GM21390 (cell line): ENCODE measurements around the gene DNM3.
A peak's percentile ranks its signal among the peaks of the same experiment; 100 is the strongest.

Experiments used
- ATAC-seq: cut with Tn5 transposase; IDR thresholded peaks from one replicate; pipeline ENCODE4 v1.9.1; 2021; ENCODE audit not compliant: unreplicated experiment

The DNM3 gene

DNA sequence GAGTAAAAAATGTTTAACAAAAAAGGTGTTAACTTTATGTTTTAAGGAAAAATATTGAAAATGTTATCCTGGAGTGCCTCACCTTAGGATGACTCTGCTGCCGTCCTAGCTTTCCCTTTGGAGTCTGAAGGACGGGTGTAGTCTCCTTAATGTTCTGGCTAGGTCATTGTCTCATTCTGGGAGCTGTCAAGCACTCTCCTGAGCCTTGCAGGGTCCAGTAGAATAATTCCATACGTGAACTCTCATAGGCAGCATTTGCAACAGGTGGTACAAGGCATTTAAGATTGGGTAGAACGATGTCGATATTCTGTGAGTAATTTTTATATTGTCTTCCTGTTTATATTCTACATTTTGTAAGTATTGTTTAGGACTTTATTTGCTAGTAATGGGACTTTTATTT, 295.6 kb downstream of the DNM3 start:
- no peak for ATAC-seq

GRCh38 chr1:172137703-172138454, 296.6 kb downstream of the DNM3 start:
- ATAC-seq: no peak

GRCh38 chr1:172138634-172139033, 297.3 kb downstream of the DNM3 start:
- ATAC-seq: no peak

- ATAC-seq: no peak
Measured at GRCh38 chr1:172139196-172139595, 297.9 kb downstream of the DNM3 start.

- no peak for ATAC-seq
Measured at GRCh38 chr1:172140072-172140471, 298.8 kb downstream of the DNM3 start.

GRCh38 chr1:172140591-172140990, 299.3 kb downstream of the DNM3 start:
- no peak for ATAC-seq

GRCh38 chr1:172141341-172141881, 300.1 kb downstream of the DNM3 start:
- ATAC-seq: no peak

DNA sequence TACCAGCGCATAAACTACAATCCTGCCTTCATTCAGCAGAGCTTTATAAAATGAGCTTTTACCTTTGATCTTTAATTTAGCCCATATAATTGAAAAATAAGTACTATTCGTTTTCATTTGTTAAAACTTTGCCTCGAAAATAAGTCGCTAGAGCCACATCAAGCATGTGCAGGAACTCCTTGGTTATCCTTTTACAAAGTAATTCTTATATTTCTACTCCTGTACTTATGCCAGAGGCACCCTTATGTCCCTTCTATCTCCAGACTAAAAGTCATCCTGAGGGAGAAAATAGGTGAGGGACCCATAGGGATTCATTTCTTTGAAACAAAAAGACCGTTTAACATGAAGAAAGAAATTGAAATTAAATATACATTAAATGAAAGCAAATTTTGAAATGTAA, 301.0 kb downstream of the DNM3 start:
- ATAC-seq: no peak

- ATAC-seq: no peak
Measured at GRCh38 chr1:172143384-172144055, 302.2 kb downstream of the DNM3 start.

DNA sequence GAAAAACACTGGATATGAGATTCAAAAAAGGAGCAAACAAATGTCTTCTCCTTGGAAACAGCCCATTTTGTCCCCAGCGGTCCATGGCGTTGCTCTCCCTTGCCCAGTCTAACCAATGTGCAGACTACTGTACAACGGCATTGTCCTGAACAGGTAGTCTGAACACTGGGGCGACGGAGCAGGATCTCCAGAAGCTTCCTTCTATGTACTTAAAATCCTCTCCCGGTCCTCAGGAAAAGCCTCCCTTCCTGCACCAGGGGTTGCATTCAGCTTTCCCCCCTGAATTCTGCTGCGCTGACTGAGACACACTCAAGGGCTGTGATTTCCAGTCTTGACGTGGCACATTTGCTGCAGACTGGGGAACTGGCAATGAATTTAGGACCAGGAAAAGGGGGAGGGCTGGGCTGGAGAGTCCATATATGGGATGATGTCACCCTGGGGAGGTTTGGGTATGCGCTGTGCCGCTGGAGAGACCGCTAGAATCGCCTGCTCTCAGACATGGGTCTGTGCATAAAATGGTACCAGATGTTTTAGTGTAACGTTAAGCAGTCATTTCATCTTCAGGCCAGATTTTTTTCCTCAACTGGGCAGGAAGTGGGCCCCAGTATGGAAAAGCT, 303.3 kb downstream of the DNM3 start:
- ATAC-seq: no peak

- no peak for ATAC-seq
Measured at GRCh38 chr1:172145231-172145651, 303.9 kb downstream of the DNM3 start.

DNA sequence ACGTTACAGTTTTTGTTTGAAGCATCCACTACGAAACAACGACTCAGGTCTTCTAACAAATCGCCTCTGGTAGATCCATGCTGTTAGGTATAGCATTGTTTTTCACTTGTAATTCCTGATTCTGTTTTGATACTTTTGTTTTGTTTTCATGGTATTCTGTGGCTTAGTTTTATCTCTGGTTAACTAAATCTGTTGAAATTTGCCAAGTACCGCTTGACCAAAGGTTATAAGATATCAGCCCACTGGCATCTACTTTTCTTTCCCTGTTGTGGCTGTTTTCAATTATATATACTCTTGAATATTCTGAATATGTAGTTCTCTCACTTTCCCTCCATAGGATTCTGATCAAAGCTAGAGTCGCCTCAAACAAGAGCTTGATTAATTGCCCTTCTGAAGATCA, 304.4 kb downstream of the DNM3 start:
- no peak for ATAC-seq

DNA sequence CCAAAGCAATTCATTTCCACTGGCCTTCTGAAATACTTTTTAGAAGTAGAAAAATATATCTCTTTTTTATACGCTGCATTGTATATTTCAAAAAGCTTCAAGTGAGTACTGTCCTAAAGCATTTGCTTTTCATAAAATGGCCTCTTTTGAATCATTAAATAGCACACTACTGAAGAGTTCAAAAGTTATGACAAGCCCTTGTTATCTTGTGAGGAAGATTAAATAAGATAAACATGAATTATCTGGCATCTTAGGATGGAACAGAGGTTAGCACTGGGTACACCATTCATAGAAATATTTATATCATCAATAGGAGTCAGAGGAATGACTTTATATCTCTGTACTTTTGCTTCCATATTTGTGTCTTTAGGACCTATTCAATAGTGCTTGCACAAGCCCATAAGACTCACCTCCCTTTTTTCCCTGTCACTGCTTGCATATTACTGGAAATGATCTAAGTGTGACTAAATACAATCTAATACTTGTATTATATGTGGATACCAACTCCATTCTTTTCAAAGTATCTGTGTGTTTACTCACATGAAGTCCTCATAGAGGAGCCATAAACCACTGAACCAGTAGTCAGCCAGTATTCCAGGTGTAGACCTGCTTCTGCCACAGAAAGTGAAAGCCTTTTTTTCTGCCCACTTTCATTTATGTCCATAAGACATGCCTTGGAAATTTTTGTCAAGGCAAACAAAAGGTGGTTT, 305.0 kb downstream of the DNM3 start:
- no peak for ATAC-seq

GRCh38 chr1:172147541-172147940, 306.2 kb downstream of the DNM3 start:
- no peak for ATAC-seq

GRCh38 chr1:172148213-172148612, 306.9 kb downstream of the DNM3 start:
- ATAC-seq: no peak

- ATAC-seq: no peak
Measured at GRCh38 chr1:172148707-172149106, 307.4 kb downstream of the DNM3 start.

DNA sequence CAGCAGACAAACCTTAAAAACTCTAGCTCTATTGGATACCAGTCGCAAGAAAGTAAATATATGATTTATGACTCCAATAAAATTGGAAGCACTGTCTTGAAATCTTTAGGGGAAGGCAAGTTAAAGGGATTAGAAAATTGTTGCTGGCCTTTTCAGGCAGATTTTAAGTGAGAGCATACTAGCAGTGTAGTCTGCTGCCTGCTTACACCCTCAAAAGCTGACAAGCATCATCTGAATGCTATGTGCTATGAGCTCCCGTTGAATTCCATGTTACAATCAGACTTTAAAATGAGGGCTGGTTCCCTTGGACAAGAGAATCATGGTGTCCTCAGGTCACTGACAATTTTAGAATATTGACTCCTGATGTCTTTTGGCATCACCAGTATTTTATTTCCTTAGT, 308.0 kb downstream of the DNM3 start:
- ATAC-seq: no peak

- ATAC-seq: peak; percentile 96
Measured at GRCh38 chr1:172154551-172154950, 313.3 kb downstream of the DNM3 start.

DNA sequence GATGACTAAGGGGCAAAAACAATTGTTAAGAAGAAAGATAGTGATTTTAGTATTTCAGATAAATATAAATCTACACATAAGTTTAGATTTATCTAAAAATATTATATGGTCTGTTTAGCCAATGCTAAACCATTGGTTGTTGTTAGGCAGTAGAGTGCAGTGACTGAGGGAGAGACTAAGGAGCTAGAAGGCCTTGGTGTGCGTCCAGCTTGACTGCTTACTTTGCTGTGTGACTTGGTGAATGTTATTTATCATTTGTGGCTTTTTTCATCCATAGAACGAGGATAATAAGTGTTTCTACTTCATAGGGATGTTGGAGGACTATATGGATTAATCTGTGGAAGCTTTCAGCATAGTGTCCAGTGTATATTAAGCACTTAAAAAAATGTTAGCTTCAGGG, 314.5 kb downstream of the DNM3 start:
- no peak for ATAC-seq

GRCh38 chr1:172162236-172162635, 320.9 kb downstream of the DNM3 start:
- ATAC-seq: no peak

DNA sequence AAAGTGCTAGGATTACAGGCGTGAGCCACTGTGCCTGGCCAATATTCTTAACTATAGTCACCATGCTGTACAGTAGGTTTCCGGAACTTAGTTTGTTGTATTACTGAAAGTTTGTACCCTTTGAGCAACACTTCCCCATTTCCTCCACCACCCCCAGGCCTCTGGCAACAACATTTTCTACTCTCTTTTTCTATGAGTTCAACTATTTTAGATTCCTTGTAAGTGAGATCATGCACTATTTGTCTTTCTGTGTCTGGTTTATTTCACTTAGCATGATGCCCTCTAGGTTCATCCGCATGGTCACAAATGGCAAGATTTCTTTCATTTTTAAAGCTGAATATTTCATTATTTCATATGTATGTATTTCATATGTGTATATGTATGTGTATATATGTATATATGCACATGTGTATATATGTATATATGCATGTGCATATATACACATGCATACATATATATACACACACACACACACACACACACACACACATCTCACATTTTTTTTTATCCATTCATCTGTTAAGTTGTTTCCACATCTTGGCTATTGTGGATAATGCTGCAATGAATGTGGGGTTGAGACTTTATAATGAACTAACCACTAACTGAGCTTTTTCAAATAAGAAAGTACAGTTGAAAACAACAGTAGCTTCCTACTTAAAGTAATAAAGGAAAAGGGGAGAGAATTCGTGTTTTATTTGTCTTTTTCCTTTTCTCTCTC, 322.4 kb downstream of the DNM3 start:
- no peak for ATAC-seq
